Measurements from ENCODE around the gene S100A2.
A peak's percentile ranks its signal among the peaks of the same experiment; 100 is the strongest.

DNA sequence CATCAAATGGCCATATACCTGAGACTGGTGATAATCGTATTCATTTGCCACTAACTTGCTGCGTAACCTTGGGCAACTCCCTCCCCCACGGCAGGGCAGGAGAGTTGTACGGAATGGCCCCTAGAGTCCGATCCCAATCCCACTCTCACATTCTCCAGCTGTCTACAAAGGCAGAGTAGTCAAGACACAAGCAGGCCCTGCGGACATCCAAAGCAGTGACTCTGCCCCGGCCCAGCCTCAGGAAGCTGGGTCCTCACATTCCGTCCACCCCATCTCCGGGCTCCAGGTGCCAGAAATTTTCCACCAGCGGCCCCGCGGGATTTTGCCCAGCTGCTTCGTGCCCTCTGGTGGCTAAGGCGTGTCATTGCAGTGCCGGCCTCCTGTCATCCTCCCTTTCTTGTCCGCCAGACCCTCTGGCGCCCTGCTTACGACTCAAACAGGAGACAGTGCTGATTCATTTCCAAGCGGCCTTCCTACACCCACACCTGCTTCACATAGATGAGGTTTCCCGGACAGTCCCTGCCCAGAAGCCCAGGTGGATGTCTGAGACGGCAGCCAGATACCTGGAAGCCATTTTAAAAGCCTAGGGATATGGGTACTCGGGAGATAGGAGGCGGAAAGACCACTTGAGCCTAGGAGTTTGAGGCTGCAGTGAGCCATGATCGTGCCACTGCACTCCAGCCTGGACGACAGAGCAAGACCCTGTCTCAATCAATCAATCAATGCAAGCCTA lies 2.9 kb upstream of the S100A2 start:
- peak; percentile 82 for TF ChIP-seq CTCF (IDR thresholded peaks at IDR 0.05; ENCODE audit: insufficient read depth, low read length, poor library complexity, severe bottlenecking)
- no peak for TF ChIP-seq EZH2phosphoT487 (conservative IDR thresholded peaks at IDR 0.05; ENCODE audit: low read length)
